GM23338 (cell line): ENCODE data around the gene FAM228B. TPM values are rescaled to one million over a fixed set of nuclear protein-coding genes. Genes with fewer than 3 reads are reported as not detected.

Experiments used
- ATAC-seq: fragments of 200-7000 bp; cut with Tn5 transposase; 3 replicates; pipeline ENCODE4 v1.9.1; 2020
- DNase-seq: peaks from one replicate; pipeline ENCODE4 v3.0.0-alpha.2; 2015; ENCODE audit warnings: low spot score
- H2AFZ ChIP-seq: fragments of 200-600 bp; sonication (generic); 2 replicates; pipeline ENCODE4 v1.8.0; 2016; ENCODE audit warnings: antibody characterized with exemption, mild to moderate bottlenecking, moderate library complexity
- H3F3A ChIP-seq: fragments of 200-600 bp; sonication (generic); replicated peaks from 2 replicates; pipeline ENCODE4 v1.8.0; 2017; ENCODE audit warnings: antibody characterized with exemption, mixed run types, low read depth
- H3K27ac ChIP-seq: fragments of 200-600 bp; sonication (generic); 2 replicates; pipeline ENCODE4 v1.6.1; 2016; ENCODE audit warnings: low read depth
- H3K27me3 ChIP-seq: fragments of 200-600 bp; sonication (generic); 2 replicates; pipeline ENCODE4 v1.8.0; 2016; ENCODE audit warnings: mild to moderate bottlenecking, mixed run types, moderate library complexity; ENCODE audit not compliant: insufficient read depth
- H3K36me3 ChIP-seq: fragments of 200-600 bp; sonication (generic); 2 replicates; pipeline ENCODE4 v1.8.0; 2016; ENCODE audit warnings: mild to moderate bottlenecking; ENCODE audit not compliant: insufficient read depth
- H3K4me1 ChIP-seq: fragments of 200-600 bp; sonication (generic); 2 replicates; pipeline ENCODE4 v1.8.0; 2016; ENCODE audit warnings: mild to moderate bottlenecking, moderate library complexity; ENCODE audit not compliant: insufficient read depth
- H3K4me2 ChIP-seq: fragments of 200-600 bp; sonication (generic); 2 replicates; pipeline ENCODE4 v1.7.1; 2017; ENCODE audit warnings: mixed run types
- H3K4me3 ChIP-seq: fragments of 200-600 bp; sonication (generic); 2 replicates; pipeline ENCODE4 v1.6.1; 2016; ENCODE audit warnings: mixed run types
- H3K79me2 ChIP-seq: fragments of 200-600 bp; sonication (generic); replicated peaks from 2 replicates; pipeline ENCODE4 v1.8.0; 2017; ENCODE audit warnings: mild to moderate bottlenecking; ENCODE audit not compliant: insufficient read depth
- H3K9me2 ChIP-seq: fragments of 200-600 bp; sonication (generic); 2 replicates; pipeline ENCODE4 v1.8.0; 2017; ENCODE audit not compliant: insufficient read depth
- H4K20me1 ChIP-seq: fragments of 200-600 bp; sonication (generic); replicated peaks from 2 replicates; pipeline ENCODE4 v1.8.0; 2017; ENCODE audit warnings: mild to moderate bottlenecking; ENCODE audit not compliant: insufficient read depth
- H3K27ac Mint-ChIP-seq: 2 replicates; pipeline ENCODE4 v1.8.0; 2020; ENCODE audit warnings: inconsistent platforms, mild to moderate bottlenecking, moderate library complexity, mixed read lengths
- H3K27me3 Mint-ChIP-seq: 3 replicates; pipeline ENCODE4 v1.8.0; 2022; ENCODE audit warnings: low read depth, mild to moderate bottlenecking, moderate library complexity, mixed read lengths, inconsistent platforms; ENCODE audit not compliant: insufficient read depth, poor library complexity
- H3K36me3 Mint-ChIP-seq: 3 replicates; pipeline ENCODE4 v1.8.0; 2021; ENCODE audit warnings: low read depth, mild to moderate bottlenecking, inconsistent platforms, moderate library complexity, mixed read lengths
- H3K4me1 Mint-ChIP-seq: 3 replicates; pipeline ENCODE4 v1.8.0; 2020; ENCODE audit warnings: mild to moderate bottlenecking, inconsistent platforms, mixed read lengths
- H3K4me3 Mint-ChIP-seq: 3 replicates; pipeline ENCODE4 v1.8.0; 2021; ENCODE audit warnings: moderate library complexity, mild to moderate bottlenecking, inconsistent platforms, mixed read lengths
- H3K9me3 Mint-ChIP-seq: 3 replicates; pipeline ENCODE4 v1.8.0; 2020; ENCODE audit warnings: moderate library complexity, mild to moderate bottlenecking, inconsistent platforms, mixed read lengths
- CREB1 ChIP-seq: fragments of 250-450 bp; sonication (Bioruptor Pico); IDR thresholded peaks from 2 replicates; pipeline ENCODE4 v1.5.0; 2020; ENCODE audit warnings: low read depth, mild to moderate bottlenecking, moderate library complexity
- ZNF462 ChIP-seq: fragments of 250-450 bp; sonication (Bioruptor Pico); IDR thresholded peaks from 2 replicates; pipeline ENCODE4 v1.5.0; 2020; ENCODE audit warnings: mild to moderate bottlenecking, moderate library complexity
- polyA plus RNA-seq: library from polyadenylated mRNA; unstranded; fragments of >200 nt; fragmentation: Nextera tagmentation; extraction: Ambion mirVana; gene quantifications from 2 replicates; pipeline ENCODE4 v1.2.1, GENCODE V29; 2016
- total RNA-seq: library from RNA; depleted of rRNA; stranded (reverse); fragments of >200 nt; shearing (Covaris generic); gene quantifications from 2 replicates; pipeline ENCODE4 v1.2.3, GENCODE V29; 2014

Gene FAM228B
- total and polyA plus RNA-seq, 2 experiments from 2014 or later = 3.4 to 7.9 TPM

GRCh38 chr2:24211408-24211807 is 88.1 kb downstream of the FAM228B start:
- TF ChIP-seq CREB1 (CRISPR knock-in tag) = no peak
- TF ChIP-seq ZNF462 (CRISPR knock-in tag) = no peak
- Mint-ChIP-seq H3K27me3 (peaks cover 4% of the 10 kb centered on the region), H3K27ac (no peak overlapping the region), H3K4me3 (no peak overlapping the region), H3K9me3 (no peaks in the 10 kb centered on the region), H3K36me3 (no peaks in the 10 kb centered on the region; the same call in 1 of the 3 replicates), H3K4me1 (peaks cover 3% of the 10 kb centered on the region; the same call in 2 of the 3 replicates)
- Histone ChIP-seq H4K20me1 (no peaks in the 10 kb centered on the region), H3K4me1 (no peaks in the 10 kb centered on the region), H3K4me3 (no peak overlapping the region), H2AFZ (no peak overlapping the region), H3K27ac (no peak overlapping the region), H3K27me3 (no peaks in the 10 kb centered on the region), H3K36me3 (no peaks in the 10 kb centered on the region), H3K4me2 (no peak overlapping the region), H3K9me2 (no peaks in the 10 kb centered on the region), H3F3A (no peaks in the 10 kb centered on the region), H3K79me2 (no peaks in the 10 kb centered on the region)
- DNase-seq = no peak
- no peak for ATAC-seq

- no peak for DNase-seq
- Histone ChIP-seq H3K9me2 (no peaks in the 10 kb centered on the region), H2AFZ (no peak overlapping the region), H3K27ac (no peak overlapping the region), H3K4me2 (no peak overlapping the region), H3K27me3 (no peaks in the 10 kb centered on the region), H3F3A (no peaks in the 10 kb centered on the region), H3K4me3 (no peak overlapping the region), H4K20me1 (no peaks in the 10 kb centered on the region), H3K4me1 (no peaks in the 10 kb centered on the region), H3K79me2 (no peaks in the 10 kb centered on the region), H3K36me3 (no peaks in the 10 kb centered on the region)
- Mint-ChIP-seq H3K9me3 (no peaks in the 10 kb centered on the region), H3K4me3 (no peak overlapping the region), H3K27me3 (no peaks in the 10 kb centered on the region), H3K4me1 (no peaks in the 10 kb centered on the region; the same call in 2 of the 3 replicates), H3K36me3 (no peaks in the 10 kb centered on the region; the same call in 2 of the 3 replicates), H3K27ac (no peak overlapping the region)
- no peak for ATAC-seq
- TF ChIP-seq ZNF462 (CRISPR knock-in tag) = no peak
Measured at GRCh38 chr2:24214880-24215279, 91.6 kb downstream of the FAM228B start.
